NCI-H2227 treated with DMSO at 0.1 percent for 48 hours (cell line): ENCODE data around the gene SLC17A9.

Source experiments
- DNase-seq: peaks from one replicate; lab custom pipeline; 2025; lab: John Stamatoyannopoulos, UW

SLC17A9 gene

DNA sequence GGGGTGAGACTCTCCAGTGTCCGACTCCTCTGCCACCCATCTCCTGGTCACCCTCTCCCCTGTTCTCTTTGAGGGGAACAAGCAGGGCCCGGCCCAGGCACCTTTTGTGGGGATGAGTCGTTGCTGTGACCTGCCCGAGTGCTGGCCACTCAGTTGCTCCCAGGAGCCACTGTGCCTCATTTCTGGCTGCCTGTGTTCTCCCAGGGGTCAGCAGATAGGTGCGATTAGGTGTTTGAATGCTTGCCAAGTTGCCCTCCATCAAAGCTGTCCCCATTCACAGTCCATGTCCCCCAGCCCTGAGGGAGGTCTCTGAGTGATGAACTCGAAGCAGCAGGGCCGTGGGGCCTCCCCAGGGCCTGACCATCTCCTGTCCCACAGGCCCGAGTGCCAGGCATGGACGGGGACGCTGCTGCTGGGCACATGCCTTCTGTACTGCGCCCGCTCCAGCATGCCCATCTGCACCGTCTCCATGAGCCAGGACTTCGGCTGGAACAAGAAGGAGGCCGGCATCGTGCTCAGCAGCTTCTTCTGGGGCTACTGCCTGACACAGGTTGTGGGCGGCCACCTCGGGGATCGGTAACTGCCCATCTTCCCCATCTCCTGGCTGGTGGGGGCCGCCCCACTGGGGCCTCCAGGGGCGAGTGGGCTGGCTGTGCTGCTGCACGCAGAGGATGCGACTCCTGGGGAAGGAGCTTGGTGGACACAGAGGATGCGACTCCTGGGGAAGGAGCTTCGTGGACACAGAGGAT is 4.1 kb downstream of the SLC17A9 start:
- no peak for DNase-seq

DNA sequence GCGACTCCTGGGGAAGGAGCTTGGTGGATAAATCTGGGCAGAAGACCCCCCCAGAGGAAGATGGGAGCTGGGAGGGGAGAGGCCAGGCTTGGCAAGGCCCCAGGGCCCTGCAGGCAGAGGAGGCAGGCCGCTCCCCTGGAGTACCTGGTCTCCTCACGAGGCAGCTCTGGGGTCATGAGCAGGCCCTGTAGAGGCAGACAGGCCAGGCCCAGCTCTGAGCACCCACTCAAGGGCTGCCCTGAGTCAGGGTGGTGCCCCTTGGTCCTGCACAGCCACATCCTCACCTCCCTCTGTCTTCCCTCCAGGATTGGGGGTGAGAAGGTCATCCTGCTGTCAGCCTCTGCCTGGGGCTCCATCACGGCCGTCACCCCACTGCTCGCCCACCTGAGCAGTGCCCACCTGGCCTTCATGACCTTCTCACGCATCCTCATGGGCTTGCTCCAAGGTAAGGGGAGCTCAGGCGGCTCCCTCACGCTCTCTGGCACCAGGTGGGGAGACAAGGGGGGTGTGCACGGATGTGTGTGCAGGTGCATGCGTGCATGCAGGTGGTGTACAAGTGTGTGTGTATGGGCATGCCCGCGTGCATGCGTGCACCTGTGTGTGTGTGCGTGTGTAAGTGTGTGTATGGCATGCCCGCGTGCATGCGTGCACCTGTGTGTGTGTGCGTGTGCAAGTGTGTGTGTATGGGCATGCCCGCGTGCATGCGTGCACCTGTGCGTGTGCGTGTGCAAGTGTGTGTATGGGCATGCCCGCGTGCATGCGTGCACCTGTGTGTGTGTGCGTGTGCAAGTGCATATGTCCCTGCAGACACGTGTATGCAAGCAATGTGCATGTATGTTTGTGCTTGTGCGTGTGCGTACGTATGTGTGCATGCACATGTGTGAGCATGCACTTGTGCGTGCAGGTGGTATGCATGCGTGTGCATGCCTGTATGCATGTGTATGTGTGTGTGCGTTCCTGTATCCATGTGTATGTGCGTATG is 4.9 kb downstream of the SLC17A9 start:
- DNase-seq: no peak

DNA sequence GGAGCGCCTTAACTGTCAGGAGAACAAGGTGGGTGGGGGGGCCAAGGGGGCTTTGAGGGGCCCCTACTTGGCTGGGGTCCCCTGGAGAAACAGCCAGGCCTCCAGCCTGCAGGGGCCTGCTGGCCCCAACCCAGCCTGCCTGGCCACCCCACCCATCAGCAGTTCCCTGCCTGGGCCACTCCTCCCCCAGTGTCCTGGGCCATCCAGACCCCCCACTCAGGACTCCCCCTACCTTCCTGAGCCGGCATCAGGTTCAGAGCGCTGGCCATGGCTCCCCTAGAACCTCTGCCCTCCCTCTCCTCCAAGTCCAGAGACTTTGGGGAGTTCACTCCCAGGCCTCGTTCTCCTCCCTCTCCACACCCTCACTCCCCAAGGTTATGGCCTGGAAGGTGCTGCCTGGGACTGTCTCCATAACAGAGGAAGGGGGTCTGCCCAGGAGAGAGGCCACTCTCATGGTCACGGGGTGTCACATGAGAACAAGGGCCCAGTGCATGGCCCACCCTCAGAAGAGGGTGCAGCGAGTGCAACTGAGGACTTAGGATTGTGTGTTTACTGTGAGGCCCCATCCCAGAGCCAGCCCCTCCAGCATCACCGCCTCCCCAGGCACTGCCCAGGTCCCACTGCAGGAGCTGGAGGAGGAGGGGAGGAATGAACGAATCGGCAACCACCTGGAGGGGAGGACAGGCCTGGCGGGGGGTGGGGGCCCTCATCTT is 6.0 kb downstream of the SLC17A9 start:
- no peak for DNase-seq

DNA sequence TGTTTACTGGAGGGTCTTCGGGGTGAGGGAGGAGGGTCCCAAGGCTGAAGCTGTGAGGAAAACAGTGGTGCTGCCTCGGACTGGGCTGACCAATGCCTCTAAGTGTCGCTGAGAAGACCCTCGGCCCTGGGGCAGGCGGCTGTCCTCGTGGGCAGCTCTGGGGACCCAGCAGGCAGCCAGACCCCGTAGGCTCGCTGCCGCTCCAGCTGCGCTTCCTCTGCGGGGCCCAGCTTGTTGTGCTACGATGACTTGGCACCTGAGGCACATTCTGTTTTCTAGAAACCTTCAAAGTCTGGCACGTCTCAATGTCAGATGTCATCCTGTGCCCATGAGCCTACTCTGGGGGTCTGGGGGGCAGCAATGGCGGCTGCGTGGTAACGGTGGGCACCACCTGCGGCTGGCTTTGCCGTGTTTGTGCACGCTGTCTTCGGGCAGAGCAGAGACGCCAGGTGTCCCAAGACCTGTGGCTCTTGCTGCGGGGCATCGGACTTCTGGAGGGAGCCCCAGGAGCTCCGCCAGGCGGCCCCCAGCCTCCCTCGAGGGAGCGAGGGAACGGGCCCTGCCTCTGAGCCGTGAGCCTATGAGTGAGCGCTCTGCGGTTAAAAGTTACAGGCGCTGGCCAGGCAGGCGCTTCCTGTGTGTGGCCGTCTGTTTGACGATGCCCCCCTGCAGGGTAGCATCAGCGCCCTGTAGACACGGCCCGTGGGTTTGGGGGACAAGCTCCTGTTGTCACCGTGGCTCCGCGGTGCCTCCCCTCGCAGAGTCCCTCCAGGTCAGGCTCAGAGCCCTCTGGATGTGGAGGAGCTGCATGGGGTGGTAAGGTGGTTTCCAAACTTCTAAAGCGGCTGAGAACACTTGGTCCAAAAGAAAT is 6.8 kb downstream of the SLC17A9 start:
- no peak for DNase-seq

- DNase-seq: no peak
Observed at GRCh38 chr20:62959998-62960436, 7.5 kb downstream of the SLC17A9 start.

DNA sequence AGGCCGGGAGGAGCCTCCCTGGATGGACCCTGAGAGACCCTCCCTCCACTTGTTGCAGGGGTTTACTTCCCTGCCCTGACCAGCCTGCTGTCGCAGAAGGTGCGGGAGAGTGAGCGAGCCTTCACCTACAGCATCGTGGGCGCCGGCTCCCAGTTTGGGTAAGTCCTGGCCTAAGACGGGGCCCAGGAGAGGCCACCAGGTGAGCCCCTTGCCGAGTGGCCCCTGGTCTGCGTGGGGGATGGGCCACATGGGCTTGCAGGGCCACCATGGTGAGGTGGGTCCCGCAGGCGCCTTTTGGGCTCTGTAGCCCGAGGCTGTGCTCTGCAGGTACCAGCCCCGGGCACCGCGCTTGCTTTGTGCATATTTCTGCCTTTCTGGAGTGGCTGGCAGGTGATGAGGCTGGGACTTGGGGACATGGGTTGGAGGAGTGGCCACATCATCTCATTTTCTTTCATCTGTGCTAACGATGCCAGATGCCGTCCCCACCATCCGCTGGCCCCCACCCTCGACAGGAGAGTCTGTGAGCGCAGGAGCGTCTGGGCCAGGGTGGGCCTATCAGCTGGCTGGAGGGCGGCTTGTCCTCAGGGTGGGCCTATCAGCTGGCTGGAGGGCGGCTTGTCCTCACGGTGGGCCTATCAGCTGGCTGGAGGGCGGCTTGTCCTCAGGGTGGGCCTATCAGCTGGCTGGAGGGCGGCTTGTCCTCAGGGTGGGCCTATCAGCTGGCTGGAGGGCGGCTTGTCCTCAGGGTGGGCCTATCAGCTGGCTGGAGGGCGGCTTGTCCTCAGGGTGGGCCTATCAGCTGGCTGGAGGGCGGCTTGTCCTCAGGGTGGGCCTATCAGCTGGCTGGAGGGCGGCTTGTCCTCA is 8.2 kb downstream of the SLC17A9 start:
- DNase-seq: peak; percentile 14

- peak; percentile 17 for DNase-seq
Observed at GRCh38 chr20:62961310-62961783, 8.8 kb downstream of the SLC17A9 start.

DNA sequence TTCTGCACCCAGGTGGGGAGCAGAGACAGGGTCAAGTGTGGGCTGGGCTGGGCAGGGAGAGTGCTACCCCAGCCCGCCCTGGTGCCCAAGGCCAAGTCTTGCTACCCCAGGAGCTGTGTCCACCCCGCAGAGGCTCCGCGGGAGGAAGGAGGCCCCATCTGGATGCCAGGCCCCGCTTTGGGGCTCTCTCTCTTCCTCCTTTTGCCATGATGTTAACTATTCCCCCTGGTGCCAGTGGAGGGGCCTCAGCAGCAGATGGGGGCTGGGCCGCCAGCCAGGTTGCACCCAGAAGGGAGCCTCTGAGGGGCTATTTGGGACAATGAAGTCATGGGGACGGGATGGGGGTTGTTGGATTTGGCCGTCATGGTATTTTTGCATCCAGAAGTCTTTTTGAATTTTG is 9.3 kb downstream of the SLC17A9 start:
- no peak for DNase-seq

GRCh38 chr20:62962221-62962879 is 9.8 kb downstream of the SLC17A9 start:
- no peak for DNase-seq

DNA sequence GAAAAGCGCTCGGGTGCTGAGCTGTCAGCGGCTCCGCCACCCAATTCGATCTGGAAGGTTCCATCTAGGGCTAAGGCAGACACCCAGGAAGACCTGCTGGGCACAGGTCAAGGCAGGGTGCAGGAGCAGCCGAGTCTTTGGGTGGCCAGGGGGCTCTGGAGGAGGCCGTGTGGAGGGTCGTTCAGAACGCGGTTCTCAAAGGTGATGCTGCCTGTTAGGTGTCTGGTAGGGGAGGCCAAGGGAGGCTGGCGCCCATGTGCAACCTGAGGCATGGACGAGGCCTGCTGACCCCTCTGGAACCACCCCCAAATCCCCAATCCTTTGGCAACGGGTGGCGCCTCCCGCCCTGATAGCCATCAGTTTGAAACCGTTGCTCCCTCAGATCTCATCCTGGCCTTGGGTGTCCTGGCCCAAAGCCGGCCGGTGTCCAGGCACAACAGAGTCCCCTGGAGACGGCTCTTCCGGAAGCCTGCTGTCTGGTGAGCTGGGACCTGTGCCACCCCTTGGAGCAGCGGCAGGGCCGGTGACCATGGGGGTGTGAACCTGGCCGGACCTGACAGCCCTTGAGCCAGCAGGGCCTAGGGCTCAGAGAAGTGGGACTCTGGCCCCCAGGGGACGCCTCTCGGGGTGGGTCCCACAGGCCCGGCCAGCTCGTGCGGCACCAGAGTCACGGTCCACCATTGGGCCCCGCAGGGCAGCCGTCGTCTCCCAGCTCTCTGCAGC is 10.5 kb downstream of the SLC17A9 start:
- no peak for DNase-seq

DNA sequence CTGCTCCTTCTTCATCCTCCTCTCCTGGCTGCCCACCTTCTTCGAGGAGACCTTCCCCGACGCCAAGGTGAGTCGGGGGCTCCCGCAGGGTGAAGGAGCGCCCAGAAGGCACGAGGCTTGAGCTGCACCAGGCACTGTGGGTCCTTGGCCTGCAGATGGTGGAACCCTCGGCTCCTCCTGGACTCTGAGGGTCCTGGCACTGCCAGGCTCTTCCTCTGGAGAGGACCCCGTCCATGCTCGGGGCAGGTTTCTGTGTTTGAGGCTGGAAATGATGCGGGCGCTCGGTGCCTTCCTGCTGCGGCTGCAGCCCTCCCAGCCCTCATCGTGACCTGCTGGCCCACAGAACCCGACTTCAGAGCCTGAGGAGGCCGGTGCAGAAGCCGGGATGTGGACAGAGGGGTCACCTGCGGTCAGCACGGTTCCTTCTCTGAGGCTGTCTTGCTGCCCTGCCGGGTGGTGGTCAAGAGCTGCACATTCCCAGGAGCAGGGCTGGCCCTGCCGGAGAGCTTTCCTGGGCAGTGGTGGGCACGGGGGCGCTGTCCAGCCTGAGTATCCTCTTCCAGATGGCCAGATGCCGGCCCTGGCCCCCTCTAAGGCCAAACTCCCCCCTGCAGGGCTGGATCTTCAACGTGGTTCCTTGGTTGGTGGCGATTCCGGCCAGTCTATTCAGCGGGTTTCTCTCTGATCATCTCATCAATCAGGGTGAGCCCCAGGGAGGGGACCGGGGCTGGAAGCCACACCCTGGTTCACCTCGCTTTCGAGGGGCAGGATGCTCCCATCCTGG is 11.3 kb downstream of the SLC17A9 start:
- no peak for DNase-seq

- DNase-seq: no peak
Observed at GRCh38 chr20:62964700-62965099, 12.2 kb downstream of the SLC17A9 start.

DNA sequence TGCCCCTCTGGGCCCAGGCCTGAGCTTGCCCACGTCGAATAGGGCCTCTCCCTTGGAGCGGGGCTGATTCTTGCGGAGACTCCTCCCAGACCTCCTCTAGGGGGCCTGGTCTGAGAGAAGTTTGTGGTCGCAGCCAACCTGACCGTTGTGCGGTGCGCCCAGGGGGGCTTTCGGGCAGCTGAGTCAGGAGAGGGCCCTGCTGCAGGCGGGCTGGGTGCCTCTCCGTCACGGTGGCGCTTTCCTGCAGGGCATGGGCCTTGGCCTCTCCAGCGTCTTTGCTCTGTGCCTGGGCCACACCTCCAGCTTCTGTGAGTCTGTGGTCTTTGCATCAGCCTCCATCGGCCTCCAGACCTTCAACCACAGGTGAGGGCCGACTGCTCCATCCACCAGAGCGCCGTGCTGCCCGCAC is 12.9 kb downstream of the SLC17A9 start:
- no peak for DNase-seq

GRCh38 chr20:62966212-62967148 is 14.0 kb downstream of the SLC17A9 start:
- DNase-seq: no peak

- DNase-seq: no peak
Observed at GRCh38 chr20:62967149-62967501, 14.6 kb downstream of the SLC17A9 start.

- DNase-seq: no peak
Observed at GRCh38 chr20:62967628-62968351, 15.3 kb downstream of the SLC17A9 start.
